Stomach (tissue), 9 donors: Measurements from ENCODE around the gene CENPP. TPM values are rescaled to one million over a fixed set of nuclear protein-coding genes. Genes with fewer than 3 reads are reported as not detected.

Experiments used
- DNase-seq, 2 donors: peaks; one replicate each; pipeline versions ENCODE4 v3.0.0 to v3.0.0-alpha.2; 2013 to 2019
- H3K27ac ChIP-seq, 5 donors: fragments of 200-600 bp in 4 of 5; sonication (generic) in 4 of 5; one replicate each; pipeline ENCODE4 v1.5.1; 2013 to 2019; ENCODE audit warnings: mild to moderate bottlenecking in 1 of 5, moderate library complexity in 1 of 5
- H3K27me3 ChIP-seq, 3 donors: fragments of 200-600 bp; sonication (generic); one replicate each; pipeline ENCODE4 v1.5.1; 2017 to 2019; ENCODE audit warnings: mixed run types in 1 of 3
- H3K36me3 ChIP-seq, 4 donors: fragments of 200-600 bp; sonication (generic); 1 replicate in 3 of 4; 2 replicates in 1 of 4; pipeline ENCODE4 v1.5.1; 2016 to 2019
- H3K4me1 ChIP-seq, 4 donors: fragments of 200-600 bp; sonication (generic); one replicate each; pipeline ENCODE4 v1.5.1; 2016 to 2019
- H3K4me3 ChIP-seq, 4 donors: fragments of 200-600 bp; sonication (generic) in 3 of 4; one replicate each; pipeline ENCODE4 v1.5.1; 2016 to 2019; ENCODE audit warnings: mild to moderate bottlenecking in 1 of 4
- H3K9me3 ChIP-seq, 4 donors: fragments of 200-600 bp; sonication (generic); one replicate each; pipeline ENCODE4 v1.5.1; 2016 to 2019
- CTCF ChIP-seq, 7 experiments: fragments of 450-650 bp in 4 of 7; fragments of 200-600 bp in 3 of 7; sonication (generic) in 3 of 7; IDR thresholded peaks; one replicate each; pipeline ENCODE4 v1.5.1; 2016 to 2019; ENCODE audit warnings: antibody characterized with exemption in 7 of 7, control low read depth in 2 of 7, mild to moderate bottlenecking in 1 of 7
- EP300 ChIP-seq: sonication (generic); formaldehyde crosslinking; IDR thresholded peaks from one replicate; pipeline ENCODE4 v1.6.1; 2017; ENCODE audit warnings: antibody characterized with exemption
- POLR2A ChIP-seq, 4 donors: fragments of 450-650 bp; IDR thresholded peaks; one replicate each; pipeline ENCODE4 v1.6.1; 2016; ENCODE audit warnings: antibody characterized with exemption in 4 of 4, control low read depth in 2 of 4, mild to moderate bottlenecking in 1 of 4, moderate library complexity in 1 of 4
- POLR2AphosphoS5 ChIP-seq, 3 donors: sonication (generic); formaldehyde crosslinking; IDR thresholded peaks; one replicate each; pipeline ENCODE4 v1.6.1; 2016; ENCODE audit warnings: antibody characterized with exemption in 3 of 3
- WGBS, 5 donors: extraction: QIAGEN DNeasy Blood & Tissue Kit in 3 of 5; methylation state at CpG; one replicate each; pipeline versions ENCODE4 v1.1.5 to v1.1.7; 2013 to 2018; 5-methylcytosine and 5-hydroxymethylcytosine counted together
- intact Hi-C: fragments of 100-400 bp; cut with DNase I; formaldehyde crosslinking; loops from one replicate; pipeline ENCODE4 v1.15.1; 2023; ENCODE audit warnings: low total_unique reads
- polyA plus RNA-seq, 3 donors: library from polyadenylated mRNA; stranded (reverse); fragments of 200-250 nt; gene quantifications; one replicate each; pipeline ENCODE4 v1.2.3, GENCODE V29; 2013
- total RNA-seq, 5 donors: library from RNA; depleted of rRNA; stranded (reverse); fragments of >200 nt; gene quantifications; one replicate each; pipeline versions ENCODE4 v1.1.0 to v1.2.3, GENCODE V29; 2014 to 2016
- donor health status: healthy with polysubstance abuse.
- donor health status: Bipolar disorder and iron deficiency.
- donor health status: healthy.

The CENPP gene
- total and polyA plus RNA-seq, 8 donors, result 1.3 to 37.9 (median 3.2) TPM

DNA sequence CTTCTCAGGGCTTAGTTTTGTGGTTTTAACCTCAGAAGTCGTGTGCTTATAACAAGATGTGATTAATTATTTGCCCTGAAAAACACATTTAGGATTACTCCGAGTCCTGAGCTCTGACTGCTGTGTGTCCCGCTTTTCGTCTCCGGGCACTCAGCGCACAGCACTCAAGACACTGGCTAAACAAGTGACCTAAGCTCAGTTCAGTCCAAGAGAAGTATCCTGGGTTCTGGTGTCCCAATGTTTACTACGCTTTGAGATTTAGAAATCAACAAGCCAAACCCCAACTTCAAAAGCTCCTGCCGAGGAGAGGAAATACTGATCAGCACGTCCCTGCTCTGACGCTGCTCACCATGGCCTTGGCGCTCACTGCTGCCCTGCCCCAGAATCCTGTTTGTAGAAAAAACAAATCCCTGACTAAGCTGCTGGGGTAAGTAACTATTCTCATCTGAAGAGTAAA is 290.9 kb downstream of the CENPP start:
- DNase-seq, result peak; percentile 24 to 31
- TF ChIP-seq POLR2AphosphoS5 (IDR thresholded peaks at IDR 0.05) (peak; percentile 16 to 30 (median 28)), POLR2A (IDR thresholded peaks at IDR 0.05) (no peak)
- H3K9me3 ChIP-seq, result no peaks in the 10 kb centered on the region
- 58 to 82% (median 65%) methylated on average over 11 of the region's 11 CpGs for WGBS, 5 donors
- intact Hi-C loops, result no loop called here
- no peak overlapping the region for H3K4me3 ChIP-seq
- H3K27me3 ChIP-seq, result no peaks in the 10 kb centered on the region
- H3K4me1 ChIP-seq, result peaks cover 6 to 49% (median 32%) of the 10 kb centered on the region in 4 donors
- peaks cover 8 to 88% (median 72%) of the 10 kb centered on the region in 4 donors for H3K36me3 ChIP-seq
- peak overlapping the region in 4 of 5 donors; percentile 69 to 79 (median 74) for H3K27ac ChIP-seq

- Histone ChIP-seq H3K36me3 (peaks cover 4 to 82% (median 66%) of the 10 kb centered on the region in 4 donors), H3K27me3 (no peaks in the 10 kb centered on the region), H3K9me3 (no peaks in the 10 kb centered on the region), H3K4me3 (no peak overlapping the region), H3K27ac (peak overlapping the region in 4 of 5 donors; percentile 69 to 79 (median 74)), H3K4me1 (peaks cover 6 to 49% (median 32%) of the 10 kb centered on the region in 4 donors)
- TF ChIP-seq EP300 (no peak), POLR2AphosphoS5 (IDR thresholded peaks at IDR 0.05) (no peak), POLR2A (IDR thresholded peaks at IDR 0.05) (no peak), CTCF (IDR thresholded peaks at IDR 0.05) (no peak)
- peak in 1 of 2 donors; percentile 20 for DNase-seq
- intact Hi-C loops, result no loop called here
- 86 to 98% (median 94%) methylated on average over 6 to 11 of the region's 11 CpGs for WGBS, 5 donors
Measured at GRCh38 chr9:92617195-92617813, 291.6 kb downstream of the CENPP start.

DNA sequence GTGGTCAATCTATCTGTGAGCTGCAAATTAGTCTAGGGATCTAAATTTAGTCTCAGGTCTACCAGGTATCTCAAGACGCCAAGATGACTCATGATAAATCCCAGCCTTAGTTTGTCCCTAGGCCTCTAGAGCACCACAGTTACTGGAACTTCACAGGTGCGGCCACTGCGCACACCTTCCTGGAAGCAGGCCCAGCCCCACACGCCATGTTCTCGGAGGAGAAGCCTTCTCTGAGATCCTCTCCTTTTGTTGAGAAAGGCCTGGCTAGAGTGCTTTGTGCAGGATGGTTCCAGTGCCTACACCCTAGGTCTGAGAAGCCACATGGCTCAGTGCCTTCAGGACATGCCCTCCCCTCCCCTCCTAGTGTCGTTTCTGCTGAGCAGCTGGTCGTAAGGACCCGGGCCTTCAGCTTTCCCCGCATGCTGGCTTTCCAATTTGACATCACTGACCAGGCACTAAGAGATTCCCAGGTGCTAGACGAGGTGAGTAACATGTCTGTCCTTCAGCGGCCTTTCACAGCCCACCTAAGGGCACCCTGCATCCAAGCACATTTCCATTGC is 292.3 kb downstream of the CENPP start:
- 76 to 89% (median 86%) methylated on average over 11 of the region's 11 CpGs for WGBS, 5 donors
- Histone ChIP-seq H3K9me3 (no peaks in the 10 kb centered on the region), H3K4me1 (peaks cover 6 to 49% (median 32%) of the 10 kb centered on the region in 4 donors), H3K27me3 (no peaks in the 10 kb centered on the region), H3K27ac (peak overlapping the region in 4 of 5 donors; percentile 25 to 79 (median 74)), H3K36me3 (peaks cover 4 to 77% (median 58%) of the 10 kb centered on the region in 4 donors), H3K4me3 (no peak overlapping the region)
- intact Hi-C loops, result no loop called here
- TF ChIP-seq POLR2AphosphoS5 (IDR thresholded peaks at IDR 0.05) (no peak), CTCF (IDR thresholded peaks at IDR 0.05) (no peak), EP300 (no peak), POLR2A (IDR thresholded peaks at IDR 0.05) (no peak)
- peak in 1 of 2 donors; percentile 18 for DNase-seq

DNA sequence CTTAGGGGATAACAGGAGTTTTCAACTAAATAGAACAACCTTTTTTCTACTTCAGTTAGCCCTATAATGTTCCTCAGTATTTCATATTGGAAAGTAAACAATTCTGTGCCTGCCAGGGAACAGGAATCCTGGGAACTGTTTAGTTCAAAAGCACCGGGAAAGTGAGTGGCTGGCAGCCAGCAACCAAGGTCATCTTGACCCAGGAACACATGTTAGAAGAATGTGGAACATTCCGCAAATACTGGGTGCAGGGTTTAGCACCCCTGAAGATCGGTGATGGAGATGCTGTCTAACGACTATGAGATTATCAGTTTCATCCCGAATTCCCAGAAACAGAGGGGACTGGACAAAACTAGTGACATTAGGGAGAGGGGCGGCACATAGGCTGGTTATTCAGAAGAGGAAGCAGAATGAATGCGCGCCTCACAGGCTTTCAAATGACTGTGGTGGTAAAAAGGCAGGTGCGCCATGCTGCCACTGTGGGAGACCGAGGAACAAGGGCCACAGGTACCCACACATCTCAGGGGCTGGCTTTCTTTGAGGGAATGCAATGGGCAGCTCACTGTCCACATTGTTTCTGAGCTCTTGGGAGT is 293.0 kb downstream of the CENPP start:
- peak; percentile 61 to 72 for DNase-seq
- WGBS, 5 donors, result 60 to 77% (median 68%) methylated on average over 10 of the region's 10 CpGs
- H3K9me3 ChIP-seq, result no peaks in the 10 kb centered on the region
- peak overlapping the region in 4 of 5 donors; percentile 23 to 79 (median 74) for H3K27ac ChIP-seq
- intact Hi-C loops, result no loop called here
- H3K36me3 ChIP-seq, result peaks cover 4 to 73% (median 55%) of the 10 kb centered on the region in 4 donors
- no peak for TF ChIP-seq EP300
- TF ChIP-seq POLR2AphosphoS5 (IDR thresholded peaks at IDR 0.05), result no peak
- no peak for TF ChIP-seq CTCF (IDR thresholded peaks at IDR 0.05)
- TF ChIP-seq POLR2A (IDR thresholded peaks at IDR 0.05), result no peak
- no peaks in the 10 kb centered on the region for H3K27me3 ChIP-seq
- no peak overlapping the region for H3K4me3 ChIP-seq
- H3K4me1 ChIP-seq, result peaks cover 6 to 49% (median 32%) of the 10 kb centered on the region in 4 donors
